TTC549 (cell line): ENCODE data around the gene NHSL2.

Experiments used
- FAIRE-seq: peaks from 2 replicates; lab custom pipeline; 2012; peaks lifted over from hg19 to GRCh38; lab: Jason Lieb, UNC

Gene NHSL2

GRCh38 chrX:72182924-72183323 is 272.3 kb downstream of the NHSL2 start:
- no peak for FAIRE-seq

- no peak for FAIRE-seq
These were observed 291.3 kb downstream of the NHSL2 start for GRCh38 chrX:72201836-72202536.
